ENCODE results near the gene PRRC2C.
"Not testable (repeated sequence)": the region's sequence is repeated elsewhere in the genome, so short reads cannot be mapped to it uniquely, and the experiment has no call there.

The PRRC2C gene

GRCh38 chr1:171500803-171501202, 15.5 kb downstream of the PRRC2C start:
- no peak for DNase-seq (ENCODE audit: low spot score)

GRCh38 chr1:171501305-171502024, 16.1 kb downstream of the PRRC2C start:
- DNase-seq (ENCODE audit: low spot score): peak; percentile 16

GRCh38 chr1:171506525-171507304, 21.4 kb downstream of the PRRC2C start:
- no peak for DNase-seq (ENCODE audit: low spot score)

- no peak for DNase-seq (ENCODE audit: low spot score)
Observed at GRCh38 chr1:171507435-171507834, 22.1 kb downstream of the PRRC2C start.

DNA sequence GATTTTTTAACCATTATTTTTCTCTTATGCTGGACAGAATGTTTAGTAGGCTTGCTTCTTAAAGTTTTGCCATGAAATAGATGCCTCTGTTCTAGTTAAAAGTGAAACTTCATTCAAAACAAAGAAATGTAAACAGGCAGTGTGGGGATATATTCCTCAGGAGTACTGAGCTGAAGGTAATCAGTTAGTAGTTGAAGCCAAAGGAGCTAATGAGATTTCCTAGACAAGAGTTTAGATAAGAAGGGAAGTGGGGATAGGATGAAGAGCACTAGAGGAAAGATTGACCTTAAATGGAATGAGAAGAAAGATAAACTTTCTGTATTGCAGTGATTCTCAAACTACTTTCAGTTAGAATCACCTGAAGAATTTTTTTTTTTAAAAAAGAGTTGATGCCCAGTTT, 23.9 kb downstream of the PRRC2C start:
- DNase-seq (ENCODE audit: low spot score): no peak

DNA sequence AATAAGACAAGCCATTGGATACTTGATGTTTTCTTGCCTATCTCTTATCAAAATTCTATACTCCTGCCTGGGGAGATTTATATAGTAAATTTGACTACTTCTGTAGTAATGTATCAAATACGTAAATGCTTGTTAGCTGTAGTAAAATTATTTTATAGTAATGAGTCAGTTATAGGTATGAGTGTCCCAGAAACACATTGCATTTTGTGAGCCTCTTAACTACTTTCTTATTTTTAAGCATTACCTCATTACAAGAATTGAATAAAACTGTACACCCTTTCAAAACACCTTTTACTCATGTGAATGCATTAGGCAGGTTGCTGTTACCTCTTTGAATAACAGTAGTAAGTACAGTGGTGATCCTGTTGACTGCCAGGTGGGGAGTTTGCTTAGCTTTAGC, 28.4 kb downstream of the PRRC2C start:
- DNase-seq (ENCODE audit: low spot score): no peak

GRCh38 chr1:171515299-171515698, 30.0 kb downstream of the PRRC2C start:
- DNase-seq (ENCODE audit: low spot score): no peak

DNA sequence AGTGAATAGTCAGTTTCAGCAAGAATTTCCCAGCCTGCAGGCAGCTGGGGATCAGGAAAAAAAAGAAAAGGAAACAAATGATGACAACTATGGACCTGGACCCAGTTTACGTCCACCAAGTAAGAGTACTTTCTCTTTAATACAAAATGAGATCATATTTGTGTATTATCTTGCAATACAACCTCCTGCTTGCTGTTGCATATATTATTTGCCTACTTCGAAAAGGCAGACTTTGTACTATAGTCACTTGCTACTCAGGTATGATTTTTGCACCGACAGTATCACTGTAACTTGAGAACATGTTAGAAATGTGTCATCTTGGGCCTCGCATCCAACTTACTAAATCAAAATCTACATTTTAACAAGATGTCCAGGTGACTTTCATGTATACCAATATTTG, 30.4 kb downstream of the PRRC2C start:
- no peak for DNase-seq (ENCODE audit: low spot score)

GRCh38 chr1:171521567-171521966, 36.2 kb downstream of the PRRC2C start:
- DNase-seq (ENCODE audit: low spot score): no peak

- DNase-seq (ENCODE audit: low spot score): no peak
Observed at GRCh38 chr1:171530676-171531075, 45.3 kb downstream of the PRRC2C start.

- DNase-seq (ENCODE audit: low spot score): no peak
Observed at GRCh38 chr1:171532520-171532919, 47.2 kb downstream of the PRRC2C start.

- DNase-seq (ENCODE audit: low spot score): no peak
Observed at GRCh38 chr1:171545523-171545922, 60.2 kb downstream of the PRRC2C start.

- no peak for DNase-seq (ENCODE audit: low spot score)
Observed at GRCh38 chr1:171550050-171550449, 64.7 kb downstream of the PRRC2C start.

DNA sequence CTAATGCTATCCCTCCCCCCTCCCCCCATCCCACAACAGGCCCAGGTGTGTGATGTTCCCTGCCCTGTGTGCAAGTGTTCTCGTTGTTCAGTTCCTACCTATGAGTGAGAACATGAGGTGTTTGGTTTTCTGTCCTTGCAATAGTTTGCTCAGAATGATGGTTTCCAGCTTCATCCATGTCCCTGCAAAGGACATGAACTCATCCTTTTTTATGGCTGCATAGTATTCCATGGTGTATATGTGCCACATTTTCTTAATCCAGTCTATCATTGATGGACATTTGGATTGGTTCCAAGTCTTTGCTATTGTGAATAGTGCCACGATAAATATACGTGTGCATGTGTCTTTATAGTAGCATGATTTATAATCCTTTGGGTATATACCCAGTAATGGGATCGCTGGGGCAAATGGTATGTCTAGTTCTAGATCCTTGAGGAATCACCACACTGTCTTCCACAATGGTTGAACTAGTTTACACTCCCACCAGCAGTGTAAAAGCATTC, 65.3 kb downstream of the PRRC2C start:
- DNase-seq (ENCODE audit: low spot score): not testable (repeated sequence)

- peak; percentile 21 for DNase-seq (ENCODE audit: low spot score)
Observed at GRCh38 chr1:171553960-171554359, 68.6 kb downstream of the PRRC2C start.

DNA sequence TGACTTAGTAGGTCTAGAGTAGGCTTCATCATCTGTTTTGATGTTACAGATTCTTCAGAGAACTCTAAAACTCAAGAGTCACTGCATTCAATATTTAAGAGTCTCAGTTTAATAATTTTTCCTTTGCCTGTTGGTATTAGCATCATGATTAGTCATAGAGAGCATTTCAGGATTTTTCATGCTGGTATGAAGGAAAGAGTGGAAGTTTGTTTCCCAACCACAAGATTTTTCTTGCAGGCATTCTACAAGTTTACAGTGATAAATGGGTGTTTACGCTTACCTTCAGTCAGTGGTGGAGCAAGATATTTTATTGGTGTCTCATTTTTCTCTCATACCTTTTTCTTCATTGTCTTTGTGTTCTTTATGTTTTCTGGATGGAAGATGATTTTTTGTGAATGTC, 78.3 kb downstream of the PRRC2C start:
- DNase-seq (ENCODE audit: low spot score): no peak

- DNase-seq (ENCODE audit: low spot score): peak; percentile 5
Observed at GRCh38 chr1:171566467-171566866, 81.1 kb downstream of the PRRC2C start.

DNA sequence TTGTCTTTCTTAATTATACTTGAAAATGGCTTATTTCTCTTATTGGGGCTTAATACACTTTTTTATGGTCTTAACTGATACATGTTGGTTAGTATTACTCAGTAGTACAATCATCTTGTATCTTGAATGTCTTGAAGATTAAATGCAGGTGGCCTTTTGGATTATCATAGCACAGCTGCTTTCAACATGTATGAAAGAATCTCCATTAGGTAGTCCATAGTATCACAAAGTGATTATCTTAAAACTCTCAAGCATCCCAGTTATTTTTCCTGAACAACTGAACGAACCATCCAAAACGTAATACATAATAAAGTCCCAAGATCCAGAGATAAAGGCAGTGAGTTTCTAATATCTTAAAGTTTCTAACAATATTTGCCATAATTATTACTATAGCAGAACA, 85.0 kb downstream of the PRRC2C start:
- no peak for DNase-seq (ENCODE audit: low spot score)

GRCh38 chr1:171576144-171576543, 90.8 kb downstream of the PRRC2C start:
- no peak for DNase-seq (ENCODE audit: low spot score)

- DNase-seq (ENCODE audit: low spot score): no peak
Observed at GRCh38 chr1:171581226-171581625, 95.9 kb downstream of the PRRC2C start.

GRCh38 chr1:171581766-171582165, 96.4 kb downstream of the PRRC2C start:
- DNase-seq (ENCODE audit: low spot score): no peak

- DNase-seq (ENCODE audit: low spot score): no peak
Observed at GRCh38 chr1:171582589-171582988, 97.3 kb downstream of the PRRC2C start.

GRCh38 chr1:171583591-171584201, 98.4 kb downstream of the PRRC2C start:
- peak; percentile 13 for DNase-seq (ENCODE audit: low spot score)
